Right lobe of liver (tissue), 6 donors: ENCODE data around the gene SRPK3. TPM values are rescaled to one million over a fixed set of nuclear protein-coding genes. Genes with fewer than 3 reads are reported as not detected.
A peak's percentile ranks its signal among the peaks of the same experiment; 100 is the strongest.

Experiments
- ATAC-seq, 4 donors: fragments of 200-7000 bp; cut with Tn5 transposase; one replicate each; pipeline ENCODE4 v1.9.1; 2020; ENCODE audit warnings: mild to moderate bottlenecking in 4 of 4, moderate library complexity in 4 of 4
- DNase-seq, 3 donors: peaks; one replicate each; pipeline ENCODE4 v3.0.0-alpha.2; 2020
- H3K27ac ChIP-seq, 3 donors: fragments of 200-600 bp; one replicate each; pipeline ENCODE4 v1.8.0; 2022
- H3K27me3 ChIP-seq, 2 donors: fragments of 200-600 bp; one replicate each; pipeline ENCODE4 v1.8.0; 2022
- H3K36me3 ChIP-seq, 4 donors: fragments of 200-600 bp; sonication (generic) in 1 of 4; one replicate each; pipeline versions ENCODE4 v1.5.1 to v1.8.0; 2017 to 2022; ENCODE audit warnings: control low read depth in 1 of 4
- H3K4me1 ChIP-seq, 4 donors: fragments of 200-600 bp; sonication (generic) in 1 of 4; one replicate each; pipeline versions ENCODE4 v1.5.1 to v1.8.0; 2017 to 2022; ENCODE audit warnings: control low read depth in 1 of 4
- H3K4me3 ChIP-seq, 3 donors: fragments of 200-600 bp; one replicate each; pipeline ENCODE4 v1.8.0; 2022
- H3K9me3 ChIP-seq, 4 donors: fragments of 200-600 bp; sonication (generic) in 1 of 4; one replicate each; pipeline versions ENCODE4 v1.5.1 to v1.8.0; 2017 to 2022; ENCODE audit warnings: control low read depth in 1 of 4
- CTCF ChIP-seq, 4 donors: fragments of 200-600 bp in 3 of 4; fragments of 450-650 bp in 1 of 4; IDR thresholded peaks; one replicate each; pipeline versions ENCODE4 v1.5.1 to v1.8.0; 2016 to 2022; ENCODE audit warnings: antibody characterized with exemption in 4 of 4, mild to moderate bottlenecking in 2 of 4
- POLR2A ChIP-seq: fragments of 450-650 bp; IDR thresholded peaks from one replicate; pipeline ENCODE4 v1.6.1; 2017; ENCODE audit warnings: antibody characterized with exemption, mild to moderate bottlenecking
- WGBS: methylation state at CpG from one replicate; pipeline ENCODE4 v1.1.6; 2018; ENCODE audit warnings: low coverage, low lambda C conversion rate; ENCODE audit not compliant: insufficient coverage; ENCODE audit errors: missing lambda C conversion rate; 5-methylcytosine and 5-hydroxymethylcytosine counted together
- intact Hi-C, 2 donors: fragments of 100-400 bp; cut with DNase I; formaldehyde crosslinking; loops; one replicate each; pipeline versions ENCODE4 v1.11.2 to v1.14.1; 2022
- total RNA-seq, 6 experiments: library from RNA; depleted of rRNA in 2 of 6; stranded (reverse); fragments of >200 nt in 2 of 6; fragmentation: NEBNext Ultra II Directional in 3 of 6; extraction: Animal tissue kit (Norgen Biotek cat#: 25700) in 3 of 6; gene quantifications; one replicate each; pipeline versions ENCODE4 v1.1.0 to v1.2.4, GENCODE V29; 2016 to 2023
- donor health status: DM: no; HTN: yes; CAD: no.
- donor health status: DM: no; HTN: no; CAD: no.
- donor health status: DM: no; HTN: no; CAD: no.
- donor health status: DM: no; HTN: yes; CAD: no.
- donor health status: DM: no; HTN: yes; CAD: no.

Gene SRPK3
- total RNA-seq, 6 experiments from 2014 or later, result not detected

- H3K4me3 ChIP-seq, result no peak overlapping the region
- ATAC-seq (no peak), DNase-seq (peak in 2 of 3 donors; percentile 16 to 37)
- no peak for TF ChIP-seq POLR2A
- TF ChIP-seq CTCF (IDR thresholded peaks at IDR 0.05), result no peak
- no peaks in the 10 kb centered on the region for H3K9me3 ChIP-seq
- H3K27me3 ChIP-seq, result no peaks in the 10 kb centered on the region
- no peak overlapping the region for H3K27ac ChIP-seq
- no peaks in the 10 kb centered on the region for H3K36me3 ChIP-seq
- 20% methylated on average over 1 of the region's 18 CpGs for WGBS
- intact Hi-C loops, result no loop called here
- H3K4me1 ChIP-seq, result no peaks in the 10 kb centered on the region
Observed at GRCh38 chrX:153770601-153771414, 10.0 kb upstream of the SRPK3 start.

GRCh38 chrX:153771415-153772315 lies 9.2 kb upstream of the SRPK3 start:
- TF ChIP-seq CTCF (IDR thresholded peaks at IDR 0.05) (no peak), POLR2A (no peak)
- no peak overlapping the region for H3K27ac ChIP-seq
- intact Hi-C loops, result no loop called here
- no peak overlapping the region for H3K4me3 ChIP-seq
- H3K9me3 ChIP-seq, result no peaks in the 10 kb centered on the region
- no peaks in the 10 kb centered on the region for H3K4me1 ChIP-seq
- DNase-seq, result peak; percentile 17 to 41 (median 25)
- WGBS, result no CpG with 5 or more reads among the region's 37 CpGs
- no peaks in the 10 kb centered on the region for H3K36me3 ChIP-seq
- H3K27me3 ChIP-seq, result no peaks in the 10 kb centered on the region
- ATAC-seq, result no peak

GRCh38 chrX:153772316-153773217 lies 8.3 kb upstream of the SRPK3 start:
- no peaks in the 10 kb centered on the region for H3K36me3 ChIP-seq
- H3K27me3 ChIP-seq, result no peaks in the 10 kb centered on the region
- ATAC-seq (no peak), DNase-seq (peak in 2 of 3 donors; percentile 14 to 40)
- TF ChIP-seq POLR2A (no peak), CTCF (IDR thresholded peaks at IDR 0.05) (no peak)
- WGBS, result 67% methylated on average over 3 of the region's 21 CpGs
- intact Hi-C loops, result no loop called here
- H3K4me1 ChIP-seq, result no peaks in the 10 kb centered on the region
- no peaks in the 10 kb centered on the region for H3K9me3 ChIP-seq
- no peak overlapping the region for H3K4me3 ChIP-seq
- H3K27ac ChIP-seq, result no peak overlapping the region

DNA sequence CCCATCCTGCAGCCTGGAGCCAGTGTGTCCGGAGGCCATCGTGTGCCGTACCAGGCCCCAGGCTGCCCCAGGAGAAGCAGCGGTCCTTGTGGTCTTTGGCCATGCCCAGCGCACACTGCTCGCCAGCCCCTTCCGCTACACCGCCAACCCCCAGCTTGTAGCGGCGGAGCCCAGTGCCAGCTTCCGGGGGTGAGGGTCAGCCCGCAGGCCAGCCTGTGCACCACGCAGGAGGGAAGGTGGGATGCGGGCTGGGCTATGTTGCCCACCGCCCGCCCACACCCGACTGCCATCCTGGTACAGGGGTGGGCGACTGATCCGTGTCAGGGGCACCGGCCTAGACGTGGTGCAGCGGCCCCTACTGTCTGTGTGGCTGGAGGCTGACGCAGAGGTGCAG lies 7.6 kb upstream of the SRPK3 start:
- Histone ChIP-seq H3K9me3 (no peaks in the 10 kb centered on the region), H3K36me3 (no peaks in the 10 kb centered on the region), H3K4me1 (no peaks in the 10 kb centered on the region), H3K27me3 (no peaks in the 10 kb centered on the region), H3K4me3 (no peak overlapping the region), H3K27ac (no peak overlapping the region)
- ATAC-seq (no peak), DNase-seq (peak in 2 of 3 donors; percentile 8 to 48)
- intact Hi-C loops, result no loop called here
- TF ChIP-seq POLR2A, result no peak
- no peak for TF ChIP-seq CTCF (IDR thresholded peaks at IDR 0.05)
- WGBS, result 80% methylated on average over 4 of the region's 23 CpGs
